Mesenchymal stem cell (in vitro differentiated cells and primary cell): ENCODE measurements around the gene IL11RA.
A peak's percentile ranks its signal among the peaks of the same experiment; 100 is the strongest.

Source experiments
- DNase-seq: peaks from one replicate; pipeline ENCODE4 v3.0.0-alpha.2; 2013
- H2AFZ ChIP-seq: one replicate; pipeline ENCODE4 v1.6.1; 2013; ENCODE audit warnings: low read depth, mild to moderate bottlenecking, control low read depth, inconsistent platforms, low read length, moderate library complexity
- H2AK5ac ChIP-seq: 2 replicates; pipeline ENCODE4 v1.6.1; 2013; ENCODE audit warnings: low read length, moderate library complexity, mild to moderate bottlenecking, inconsistent platforms; ENCODE audit not compliant: severe bottlenecking
- H2BK120ac ChIP-seq: one replicate; pipeline ENCODE4 v1.6.1; 2013; ENCODE audit warnings: low read depth, mild to moderate bottlenecking, inconsistent platforms, low read length, moderate library complexity
- H2BK12ac ChIP-seq, 2 experiments: one replicate each; pipeline ENCODE4 v1.6.1; 2013; ENCODE audit warnings: inconsistent platforms in 2 of 2, low read length in 2 of 2, mild to moderate bottlenecking in 2 of 2, moderate library complexity in 2 of 2, control low read depth in 1 of 2
- H2BK15ac ChIP-seq: one replicate; pipeline ENCODE4 v1.6.1; 2013; ENCODE audit warnings: mild to moderate bottlenecking, low read depth, inconsistent platforms; ENCODE audit not compliant: poor library complexity, severe bottlenecking
- H2BK5ac ChIP-seq: 2 replicates; pipeline ENCODE4 v1.6.1; 2013; ENCODE audit warnings: low read depth, mild to moderate bottlenecking, low read length, control low read depth, inconsistent platforms; ENCODE audit not compliant: poor library complexity, severe bottlenecking
- H3K14ac ChIP-seq, 2 experiments: one replicate each; pipeline ENCODE4 v1.6.1; 2013; ENCODE audit warnings: inconsistent platforms in 2 of 2, low read length in 2 of 2, control low read depth in 1 of 2, mild to moderate bottlenecking in 1 of 2, moderate library complexity in 1 of 2
- H3K18ac ChIP-seq, 2 experiments: one replicate each; pipeline ENCODE4 v1.6.1; 2013; ENCODE audit warnings: inconsistent platforms in 2 of 2, low read length in 2 of 2, control low read depth in 1 of 2, low read depth in 1 of 2, mild to moderate bottlenecking in 1 of 2
- H3K23ac ChIP-seq, 2 experiments: one replicate each; pipeline ENCODE4 v1.6.1; 2013; ENCODE audit warnings: inconsistent platforms in 2 of 2, low read length in 2 of 2, mild to moderate bottlenecking in 2 of 2, moderate library complexity in 2 of 2, control low read depth in 1 of 2
- H3K27ac ChIP-seq: 2 replicates; pipeline ENCODE4 v1.5.1; 2013; ENCODE audit warnings: mild to moderate bottlenecking, moderate library complexity, low read length, control low read depth, inconsistent platforms; ENCODE audit not compliant: poor library complexity, severe bottlenecking
- H3K27me3 ChIP-seq, 2 experiments: 2 replicates each; pipeline versions ENCODE4 v1.6.1 to v1.7.0; 2013; ENCODE audit warnings: low read length in 2 of 2, mild to moderate bottlenecking in 2 of 2, moderate library complexity in 2 of 2, control low read depth in 1 of 2, inconsistent platforms in 1 of 2; ENCODE audit not compliant: control insufficient read depth in 1 of 2, insufficient read depth in 1 of 2
- H3K36me3 ChIP-seq, 2 experiments: 2 replicates each; pipeline versions ENCODE4 v1.6.1 to v1.7.0; 2013; ENCODE audit warnings: low read length in 2 of 2, control low read depth in 1 of 2, inconsistent platforms in 1 of 2, low read depth in 1 of 2, mild to moderate bottlenecking in 1 of 2; ENCODE audit not compliant: insufficient read depth in 2 of 2, control insufficient read depth in 1 of 2
- H3K4ac ChIP-seq, 2 experiments: one replicate each; pipeline ENCODE4 v1.6.1; 2013; ENCODE audit warnings: inconsistent platforms in 2 of 2, low read length in 2 of 2, mild to moderate bottlenecking in 2 of 2, moderate library complexity in 2 of 2, control low read depth in 1 of 2, low read depth in 1 of 2
- H3K4me1 ChIP-seq: 2 replicates; pipeline ENCODE4 v1.6.1; 2013; ENCODE audit warnings: low read depth, low read length, control low read depth; ENCODE audit not compliant: control insufficient read depth, insufficient read depth
- H3K4me2 ChIP-seq: 2 replicates; pipeline ENCODE4 v1.6.1; 2013; ENCODE audit warnings: low read length, mild to moderate bottlenecking, inconsistent platforms; ENCODE audit not compliant: poor library complexity, severe bottlenecking
- H3K4me3 ChIP-seq, 2 experiments: 2 replicates each; pipeline versions ENCODE4 v1.5.1 to v1.7.0; 2013; ENCODE audit warnings: low read length in 2 of 2, mild to moderate bottlenecking in 2 of 2, control low read depth in 1 of 2, low read depth in 1 of 2; ENCODE audit not compliant: insufficient read depth in 1 of 2
- H3K79me1 ChIP-seq: replicated peaks from 2 replicates; pipeline ENCODE4 v1.6.1; 2013; ENCODE audit warnings: mild to moderate bottlenecking, control low read depth, low read length, inconsistent platforms; ENCODE audit not compliant: poor library complexity, severe bottlenecking
- H3K9ac ChIP-seq: 2 replicates; pipeline ENCODE4 v1.7.0; 2013; ENCODE audit warnings: mild to moderate bottlenecking, low read length, moderate library complexity
- H3K9me3 ChIP-seq: 2 replicates; pipeline ENCODE4 v1.7.0; 2013; ENCODE audit warnings: mild to moderate bottlenecking, low read length; ENCODE audit not compliant: control insufficient read depth
- H4K8ac ChIP-seq: one replicate; pipeline ENCODE4 v1.6.1; 2013; ENCODE audit warnings: inconsistent platforms, mild to moderate bottlenecking, low read length, moderate library complexity
- H4K91ac ChIP-seq: one replicate; pipeline ENCODE4 v1.6.1; 2013; ENCODE audit warnings: mild to moderate bottlenecking, low read length, inconsistent platforms
- WGBS: methylation state at CpG from one replicate; pipeline ENCODE4 v1.1.7; 2013; ENCODE audit warnings: mixed read lengths; 5-methylcytosine and 5-hydroxymethylcytosine counted together

Gene IL11RA

GRCh38 chr9:34701023-34701768 lies 49.2 kb downstream of the IL11RA start:
- peaks cover 11% of the 10 kb centered on the region for H3K4me1 ChIP-seq

GRCh38 chr9:34701769-34702736 lies 50.1 kb downstream of the IL11RA start:
- Histone ChIP-seq H3K18ac (peak overlapping the region in 1 of 2 experiments; percentile 17), H2BK120ac (no peak overlapping the region), H3K9me3 (no peaks in the 10 kb centered on the region), H3K27ac (peak overlapping the region; percentile 7), H2BK12ac (no peak overlapping the region), H2AFZ (peak overlapping the region; percentile 96), H2BK5ac (no peak overlapping the region), H3K79me1 (no peaks in the 10 kb centered on the region), H3K4ac (no peak overlapping the region), H3K4me3 (peak overlapping the region; percentile 69 to 83), H4K91ac (no peak overlapping the region), H3K23ac (no peak overlapping the region), H3K27me3 (peaks cover 13 to 28% of the 10 kb centered on the region in 2 experiments), H2BK15ac (no peak overlapping the region), H3K14ac (no peak overlapping the region), H3K4me2 (peak overlapping the region; percentile 99), H4K8ac (peak overlapping the region; percentile 76), H3K36me3 (no peaks in the 10 kb centered on the region), H3K4me1 (peaks cover 11% of the 10 kb centered on the region), H2AK5ac (no peak overlapping the region), H3K9ac (peak overlapping the region; percentile 86)
- DNase-seq: peak; percentile 81
- WGBS: 16% methylated on average over 18 of the region's 30 CpGs

More at GRCh38 chr9:34701023-34701768, 49.2 kb downstream of the IL11RA start:
- Histone ChIP-seq H2BK12ac (no peak overlapping the region), H3K4me2 (peak overlapping the region; percentile 99), H3K14ac (no peak overlapping the region), H3K27me3 (peaks cover 13 to 24% of the 10 kb centered on the region in 2 experiments), H3K4ac (no peak overlapping the region), H3K79me1 (no peaks in the 10 kb centered on the region), H4K8ac (peak overlapping the region; percentile 19), H2AFZ (peak overlapping the region; percentile 96), H2AK5ac (no peak overlapping the region), H3K36me3 (no peaks in the 10 kb centered on the region), H3K18ac (peak overlapping the region in 1 of 2 experiments; percentile 9), H2BK5ac (no peak overlapping the region), H2BK15ac (peak overlapping the region; percentile 8), H2BK120ac (peak overlapping the region; percentile 27), H3K9me3 (no peaks in the 10 kb centered on the region), H3K23ac (peak overlapping the region in 1 of 2 experiments; percentile 46), H3K4me3 (peak overlapping the region; percentile 69 to 83), H3K9ac (peak overlapping the region; percentile 86), H3K27ac (no peak overlapping the region), H4K91ac (peak overlapping the region; percentile 55)
- DNase-seq: peak; percentile 62
- WGBS: 6% methylated on average over 52 of the region's 52 CpGs

GRCh38 chr9:34707130-34707529 lies 55.1 kb downstream of the IL11RA start:
- Histone ChIP-seq H3K9ac (no peak overlapping the region), H2BK12ac (no peak overlapping the region), H4K8ac (no peak overlapping the region), H3K14ac (no peak overlapping the region), H3K9me3 (no peaks in the 10 kb centered on the region), H3K4me2 (no peak overlapping the region), H2BK15ac (no peak overlapping the region), H3K4ac (no peak overlapping the region), H3K27me3 (peaks cover 8 to 10% of the 10 kb centered on the region in 2 experiments), H2AK5ac (no peak overlapping the region), H2BK120ac (no peak overlapping the region), H4K91ac (no peak overlapping the region), H3K36me3 (no peaks in the 10 kb centered on the region), H3K4me1 (no peaks in the 10 kb centered on the region), H3K18ac (no peak overlapping the region), H3K4me3 (no peak overlapping the region), H3K27ac (no peak overlapping the region), H2BK5ac (no peak overlapping the region), H3K23ac (no peak overlapping the region), H3K79me1 (no peaks in the 10 kb centered on the region), H2AFZ (no peak overlapping the region)
- no peak for DNase-seq
- WGBS: 75% methylated on average over 2 of the region's 2 CpGs
